HK-2 (cell line): ENCODE measurements around the gene SPATA46.

Source experiments
- DNase-seq: peaks from one replicate; pipeline ENCODE4 v3.0.0-alpha.2; 2018; ENCODE audit not compliant: unreplicated experiment

The SPATA46 gene

GRCh38 chr1:162391790-162392563, 15.3 kb upstream of the SPATA46 start:
- DNase-seq = no peak

GRCh38 chr1:162390396-162391185, 13.9 kb upstream of the SPATA46 start:
- DNase-seq = no peak

GRCh38 chr1:162389971-162390370, 13.3 kb upstream of the SPATA46 start:
- no peak for DNase-seq

- DNase-seq = peak; percentile 18
These were observed 12.6 kb upstream of the SPATA46 start for GRCh38 chr1:162389021-162389818.

GRCh38 chr1:162388615-162389014, 12.0 kb upstream of the SPATA46 start:
- no peak for DNase-seq

GRCh38 chr1:162388083-162388594, 11.5 kb upstream of the SPATA46 start:
- DNase-seq = no peak

GRCh38 chr1:162387226-162388082, 10.8 kb upstream of the SPATA46 start:
- no peak for DNase-seq

- no peak for DNase-seq
These were observed 9.9 kb upstream of the SPATA46 start for GRCh38 chr1:162386292-162387225.

GRCh38 chr1:162385702-162386101, 9.0 kb upstream of the SPATA46 start:
- DNase-seq = no peak

GRCh38 chr1:162385280-162385623, 8.6 kb upstream of the SPATA46 start:
- no peak for DNase-seq

GRCh38 chr1:162384601-162385279, 8.1 kb upstream of the SPATA46 start:
- DNase-seq = no peak

- no peak for DNase-seq
These were observed 7.5 kb upstream of the SPATA46 start for GRCh38 chr1:162384116-162384515.

- DNase-seq = no peak
These were observed 6.9 kb upstream of the SPATA46 start for GRCh38 chr1:162383516-162383915.

- DNase-seq = no peak
These were observed 6.4 kb upstream of the SPATA46 start for GRCh38 chr1:162383091-162383490.

- no peak for DNase-seq
These were observed 5.5 kb upstream of the SPATA46 start for GRCh38 chr1:162381941-162382750.

- DNase-seq = no peak
These were observed 4.7 kb upstream of the SPATA46 start, which contains the start of gene C1orf226 for GRCh38 chr1:162381383-162381782. Gene C1orf226 (plus strand): TSS chr1:162381728. CDS start chr1:162381902, 174 bp downstream.

GRCh38 chr1:162380061-162380846, 3.6 kb upstream of the SPATA46 start:
- DNase-seq = no peak

GRCh38 chr1:162375463-162375862, 1.2 kb downstream of the SPATA46 start:
- DNase-seq = no peak
